Measurements from ENCODE around the gene CYB5D1.
A peak's percentile ranks its signal among the peaks of the same experiment; 100 is the strongest.

CYB5D1 gene

GRCh38 chr17:7833795-7834541 is 23.8 kb upstream of the CYB5D1 start, which contains the start of gene KDM6B:
KDM6B (plus strand) TSS chr17:7834217; CDS start chr17:7845555, 11,338 bp downstream.
- TF ChIP-seq, protein P1, sequence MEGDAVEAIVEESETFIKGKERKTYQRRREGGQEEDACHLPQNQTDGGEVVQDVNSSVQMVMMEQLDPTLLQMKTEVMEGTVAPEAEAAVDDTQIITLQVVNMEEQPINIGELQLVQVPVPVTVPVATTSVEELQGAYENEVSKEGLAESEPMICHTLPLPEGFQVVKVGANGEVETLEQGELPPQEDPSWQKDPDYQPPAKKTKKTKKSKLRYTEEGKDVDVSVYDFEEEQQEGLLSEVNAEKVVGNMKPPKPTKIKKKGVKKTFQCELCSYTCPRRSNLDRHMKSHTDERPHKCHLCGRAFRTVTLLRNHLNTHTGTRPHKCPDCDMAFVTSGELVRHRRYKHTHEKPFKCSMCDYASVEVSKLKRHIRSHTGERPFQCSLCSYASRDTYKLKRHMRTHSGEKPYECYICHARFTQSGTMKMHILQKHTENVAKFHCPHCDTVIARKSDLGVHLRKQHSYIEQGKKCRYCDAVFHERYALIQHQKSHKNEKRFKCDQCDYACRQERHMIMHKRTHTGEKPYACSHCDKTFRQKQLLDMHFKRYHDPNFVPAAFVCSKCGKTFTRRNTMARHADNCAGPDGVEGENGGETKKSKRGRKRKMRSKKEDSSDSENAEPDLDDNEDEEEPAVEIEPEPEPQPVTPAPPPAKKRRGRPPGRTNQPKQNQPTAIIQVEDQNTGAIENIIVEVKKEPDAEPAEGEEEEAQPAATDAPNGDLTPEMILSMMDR (IDR thresholded peaks at IDR 0.05; ENCODE audit: control insufficient read depth, extremely low read depth, insufficient read depth): no peak
- DNase-seq (ENCODE audit: low read depth): no peak
- H3K4me3 ChIP-seq (ENCODE audit: low read depth, low read length): peak within 1 kb of the TSS; percentile 62

DNA sequence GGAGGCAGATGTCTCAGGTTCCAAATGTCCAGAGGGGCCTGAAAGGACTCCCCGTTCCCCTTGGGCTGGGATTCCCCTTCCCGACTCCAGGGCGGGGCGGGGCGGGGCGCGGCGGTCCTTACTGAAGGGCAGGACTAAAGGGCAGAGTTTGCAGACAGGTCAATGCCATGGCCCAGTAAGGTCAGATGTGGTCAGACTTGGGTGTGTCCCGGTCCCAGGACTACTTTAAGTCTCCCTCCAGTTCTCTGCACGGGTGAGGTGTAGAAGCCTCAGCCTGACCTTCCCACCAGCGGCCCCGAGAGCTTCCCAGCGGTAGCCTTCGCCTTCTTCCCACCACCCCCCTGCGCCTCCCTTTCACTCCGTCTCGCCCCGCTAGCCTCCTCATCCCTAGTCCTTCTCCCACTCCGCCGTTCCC is 23.3 kb upstream of the CYB5D1 start:
- DNase-seq (ENCODE audit: low read depth): no peak
- peak overlapping the region; percentile 62 for H3K4me3 ChIP-seq (ENCODE audit: low read depth, low read length)
- TF ChIP-seq, protein P1 (IDR thresholded peaks at IDR 0.05; ENCODE audit: control insufficient read depth, extremely low read depth, insufficient read depth): no peak

DNA sequence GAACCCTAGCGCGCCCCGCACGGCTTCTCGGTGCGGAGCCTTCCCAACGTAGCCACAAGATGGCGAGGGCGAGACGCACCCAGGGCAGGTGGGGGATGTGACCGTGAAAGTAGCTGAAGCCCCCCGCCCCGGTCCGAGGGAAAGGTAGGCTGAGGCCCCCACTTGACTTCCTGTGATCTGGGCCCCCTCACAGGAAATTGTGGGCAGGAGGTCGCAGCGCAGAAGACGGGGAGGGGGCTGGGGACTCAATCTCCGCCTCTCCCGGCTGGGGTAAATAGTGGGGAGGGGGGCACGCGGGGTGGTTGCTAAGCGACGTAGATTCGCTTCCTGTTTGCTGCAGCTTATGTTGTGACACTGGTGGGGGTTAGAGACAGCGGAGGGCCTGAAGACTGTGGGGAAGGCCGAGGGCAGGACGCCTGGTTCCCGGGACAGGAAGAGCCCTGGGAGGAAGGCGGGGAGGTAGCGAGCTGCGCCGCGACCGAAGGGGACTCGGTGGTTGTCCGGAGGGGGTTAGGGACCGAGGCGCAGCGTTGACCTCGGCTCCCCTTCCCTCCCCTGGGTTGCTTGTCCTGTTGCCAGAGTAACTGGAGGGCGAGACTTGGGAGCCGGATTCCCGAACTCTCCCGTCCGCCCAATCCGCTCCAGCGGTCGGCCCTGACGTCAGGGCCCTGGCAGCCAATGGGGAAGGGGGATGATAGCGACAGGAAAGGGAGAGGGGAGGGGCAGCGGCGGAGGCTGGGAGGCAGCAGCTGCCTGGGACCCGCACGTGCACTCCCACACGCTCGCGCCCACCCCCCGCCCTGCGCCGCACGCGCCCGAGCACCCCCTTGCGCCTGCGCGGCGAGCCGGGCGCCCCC is 22.6 kb upstream of the CYB5D1 start:
- DNase-seq (ENCODE audit: low read depth): peak; percentile 98
- peak overlapping the region; percentile 62 for H3K4me3 ChIP-seq (ENCODE audit: low read depth, low read length)
- TF ChIP-seq, protein P1 (IDR thresholded peaks at IDR 0.05; ENCODE audit: control insufficient read depth, extremely low read depth, insufficient read depth): peak; percentile 86

DNA sequence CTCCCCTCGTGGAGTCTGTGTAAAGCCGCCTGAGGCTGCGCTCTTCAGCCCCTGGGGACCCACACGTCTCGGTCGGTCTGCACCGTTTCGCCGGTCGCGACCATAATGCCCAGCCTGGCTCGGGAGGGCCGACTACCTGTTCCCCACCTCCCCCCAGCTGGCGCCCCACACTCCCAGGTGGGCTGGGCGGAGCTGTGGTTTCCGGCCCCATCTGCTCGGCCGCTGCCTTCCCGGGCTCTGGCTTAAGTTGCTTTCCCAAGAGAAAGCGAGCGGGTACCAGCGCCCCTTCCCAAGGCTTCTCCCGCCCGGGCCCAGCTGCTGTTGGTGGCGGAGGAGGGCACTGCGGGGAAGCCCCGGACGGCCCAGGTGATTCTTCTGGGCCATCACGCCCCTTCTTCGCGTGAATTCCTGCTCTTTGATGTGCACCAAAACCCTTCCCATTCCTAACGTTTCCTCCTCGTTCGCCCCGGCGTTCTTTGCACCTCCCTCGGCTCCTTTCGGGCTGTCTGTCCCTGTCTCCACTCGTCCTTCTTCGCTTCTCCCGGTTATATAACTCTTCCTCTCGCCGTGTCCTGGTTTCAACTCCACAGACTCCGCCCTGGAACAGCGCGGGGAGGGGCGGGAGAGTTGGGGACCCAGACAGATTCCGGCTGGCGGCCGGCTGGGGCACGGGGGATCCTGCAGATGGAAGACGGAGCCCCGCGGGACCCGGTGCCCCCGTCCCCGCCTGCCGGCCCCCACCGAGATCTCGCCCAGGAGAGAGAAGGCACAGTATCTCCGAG is 21.8 kb upstream of the CYB5D1 start:
- DNase-seq (ENCODE audit: low read depth): no peak
- peak overlapping the region; percentile 62 for H3K4me3 ChIP-seq (ENCODE audit: low read depth, low read length)
- TF ChIP-seq, protein P1 (IDR thresholded peaks at IDR 0.05; ENCODE audit: control insufficient read depth, extremely low read depth, insufficient read depth): no peak

DNA sequence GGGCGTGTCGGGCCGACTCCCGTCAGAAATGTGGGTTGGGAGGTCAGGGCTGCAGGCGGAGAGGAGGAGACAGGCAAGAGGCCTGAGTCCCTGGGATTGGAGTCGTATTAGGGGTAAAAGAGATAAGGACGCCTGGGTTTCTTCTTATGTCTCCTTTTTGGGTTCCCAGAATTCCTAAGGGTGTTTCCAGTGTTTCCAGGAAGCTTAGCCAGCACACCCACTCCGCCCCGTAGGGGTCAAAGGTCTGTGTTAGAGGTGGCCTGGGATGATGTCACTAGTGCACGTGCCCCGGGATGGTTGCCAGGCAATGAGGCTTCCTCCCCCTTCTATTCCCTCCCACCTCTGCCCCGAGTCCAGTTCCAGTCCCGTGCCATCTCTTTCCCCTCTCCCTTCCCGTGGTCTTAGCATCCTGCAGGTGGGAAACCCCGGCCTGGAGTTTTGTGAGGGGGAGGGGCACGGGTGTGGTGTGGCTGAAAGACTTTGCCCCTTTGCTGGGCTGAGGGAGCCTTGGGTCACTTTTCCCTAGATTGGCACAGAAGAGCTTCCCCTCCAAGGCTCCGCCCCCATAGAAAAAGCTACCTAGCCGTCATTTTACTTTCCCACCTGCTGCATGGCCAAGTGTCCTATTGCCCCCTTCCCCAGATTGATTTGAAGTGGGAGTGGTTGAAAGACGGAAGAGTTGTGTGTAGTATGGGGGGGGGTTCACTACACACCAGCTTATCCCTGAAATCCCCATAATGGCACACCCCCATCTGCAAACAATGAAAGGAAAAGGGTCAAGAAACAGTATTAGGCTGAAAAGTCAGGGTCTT is 21.0 kb upstream of the CYB5D1 start:
- TF ChIP-seq, protein P1 (IDR thresholded peaks at IDR 0.05; ENCODE audit: control insufficient read depth, extremely low read depth, insufficient read depth): no peak
- peak overlapping the region; percentile 62 for H3K4me3 ChIP-seq (ENCODE audit: low read depth, low read length)
- peak; percentile 99 for DNase-seq (ENCODE audit: low read depth)

Measured in LNCaP clone FGC (cell line).